Smooth muscle cell (in vitro differentiated cells): ENCODE results near the gene LONRF3. TPM values are rescaled to one million over a fixed set of nuclear protein-coding genes. Genes with fewer than 3 reads are reported as not detected.
A peak's percentile ranks its signal among the peaks of the same experiment; 100 is the strongest.

Source experiments
- DNase-seq: peaks from one replicate; lab custom pipeline; 2025; ENCODE audit not compliant: unreplicated experiment; lab: John Stamatoyannopoulos, UW
- H2AFZ ChIP-seq: fragments of 200-600 bp; sonication (generic); 2 replicates; pipeline ENCODE4 v1.6.0; 2016; ENCODE audit warnings: antibody characterized with exemption, low read depth, mild to moderate bottlenecking
- H3F3A ChIP-seq: fragments of 200-600 bp; sonication (generic); 2 replicates; pipeline ENCODE4 v1.6.0; 2017; ENCODE audit warnings: antibody characterized with exemption, low read depth
- H3K27ac ChIP-seq: fragments of 200-600 bp; sonication (generic); 2 replicates; pipeline ENCODE4 v1.5.1; 2016; ENCODE audit warnings: low read depth, mild to moderate bottlenecking
- H3K27me3 ChIP-seq: fragments of 200-600 bp; sonication (generic); 2 replicates; pipeline ENCODE4 v1.6.1; 2016; ENCODE audit warnings: low read depth, mild to moderate bottlenecking
- H3K36me3 ChIP-seq: fragments of 200-600 bp; sonication (generic); 2 replicates; pipeline ENCODE4 v1.5.1; 2016; ENCODE audit warnings: low read depth
- H3K4me1 ChIP-seq: fragments of 200-600 bp; sonication (generic); 2 replicates; pipeline ENCODE4 v1.5.1; 2016; ENCODE audit warnings: low read depth
- H3K4me2 ChIP-seq: fragments of 200-600 bp; sonication (generic); 2 replicates; pipeline ENCODE4 v1.6.0; 2016; ENCODE audit warnings: mild to moderate bottlenecking
- H3K4me3 ChIP-seq: fragments of 200-600 bp; sonication (generic); 2 replicates; pipeline ENCODE4 v1.5.1; 2016; ENCODE audit warnings: mild to moderate bottlenecking
- H3K79me2 ChIP-seq: fragments of 200-600 bp; sonication (generic); 2 replicates; pipeline ENCODE4 v1.6.0; 2016; ENCODE audit warnings: low read depth, mild to moderate bottlenecking
- H3K9ac ChIP-seq: fragments of 200-600 bp; sonication (generic); 2 replicates; pipeline ENCODE4 v1.6.0; 2016; ENCODE audit warnings: low read depth
- H3K9me3 ChIP-seq: fragments of 200-600 bp; sonication (generic); replicated peaks from 2 replicates; pipeline ENCODE4 v1.5.1; 2016; ENCODE audit warnings: low read depth
- H4K20me1 ChIP-seq: fragments of 200-600 bp; sonication (generic); 2 replicates; pipeline ENCODE4 v1.6.0; 2016; ENCODE audit warnings: low read depth
- WGBS: methylation state at CpG from one replicate; pipeline ENCODE4 v1.1.7; 2016; ENCODE audit warnings: low lambda C conversion rate; 5-methylcytosine and 5-hydroxymethylcytosine counted together
- polyA plus RNA-seq: library from polyadenylated mRNA; unstranded; fragments of >200 nt; fragmentation: Nextera tagmentation; extraction: Ambion mirVana; gene quantifications from 2 replicates; pipeline ENCODE4 v1.2.1, GENCODE V29; 2016
- total RNA-seq: library from RNA; depleted of rRNA; stranded (reverse); fragments of >200 nt; gene quantifications from 2 replicates; pipeline ENCODE4 v1.2.3, GENCODE V29; 2014
- TF ChIP-seq, protein P1 (sequence below): fragments of 200-600 bp; sonication (generic); IDR thresholded peaks from 2 replicates; pipeline ENCODE4 v1.5.1; 2017; ENCODE audit warnings: borderline replicate concordance, mild to moderate bottlenecking, antibody characterized with exemption; ENCODE audit not compliant: insufficient read depth, poor library complexity, severe bottlenecking

Gene LONRF3
- total and polyA plus RNA-seq, 2 experiments from 2014 or later = 0.36 TPM; not detected in 1

DNA sequence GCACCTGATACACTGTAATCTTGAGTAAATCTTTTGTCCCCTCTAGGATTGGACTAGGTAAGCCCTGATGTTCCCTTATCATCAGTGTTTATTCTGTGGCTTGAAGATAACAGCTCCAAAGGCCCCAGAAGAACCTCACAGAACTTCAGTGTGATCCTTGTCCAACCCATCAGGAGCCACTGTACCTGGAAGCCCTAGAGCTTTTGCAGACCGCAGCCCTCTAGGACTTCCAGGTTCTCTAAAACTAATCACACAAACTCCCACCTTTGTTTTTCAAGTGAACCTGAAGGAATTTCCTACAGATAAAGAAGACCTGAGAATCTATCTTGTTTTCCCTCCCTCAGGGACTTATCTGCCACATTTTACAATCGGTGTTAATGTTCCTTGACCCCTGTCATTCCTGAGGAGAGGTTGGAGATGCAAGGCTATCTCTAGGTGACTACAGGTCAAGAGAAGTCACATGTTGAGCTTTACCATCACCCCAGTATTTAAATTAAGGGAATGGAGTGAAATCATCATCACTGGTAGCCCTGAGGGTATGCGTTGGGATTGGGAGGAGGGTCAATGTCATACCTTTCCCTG is 32.9 kb downstream of the LONRF3 start:
- no peaks in the 10 kb centered on the region for H3K79me2 ChIP-seq
- TF ChIP-seq, protein P1, sequence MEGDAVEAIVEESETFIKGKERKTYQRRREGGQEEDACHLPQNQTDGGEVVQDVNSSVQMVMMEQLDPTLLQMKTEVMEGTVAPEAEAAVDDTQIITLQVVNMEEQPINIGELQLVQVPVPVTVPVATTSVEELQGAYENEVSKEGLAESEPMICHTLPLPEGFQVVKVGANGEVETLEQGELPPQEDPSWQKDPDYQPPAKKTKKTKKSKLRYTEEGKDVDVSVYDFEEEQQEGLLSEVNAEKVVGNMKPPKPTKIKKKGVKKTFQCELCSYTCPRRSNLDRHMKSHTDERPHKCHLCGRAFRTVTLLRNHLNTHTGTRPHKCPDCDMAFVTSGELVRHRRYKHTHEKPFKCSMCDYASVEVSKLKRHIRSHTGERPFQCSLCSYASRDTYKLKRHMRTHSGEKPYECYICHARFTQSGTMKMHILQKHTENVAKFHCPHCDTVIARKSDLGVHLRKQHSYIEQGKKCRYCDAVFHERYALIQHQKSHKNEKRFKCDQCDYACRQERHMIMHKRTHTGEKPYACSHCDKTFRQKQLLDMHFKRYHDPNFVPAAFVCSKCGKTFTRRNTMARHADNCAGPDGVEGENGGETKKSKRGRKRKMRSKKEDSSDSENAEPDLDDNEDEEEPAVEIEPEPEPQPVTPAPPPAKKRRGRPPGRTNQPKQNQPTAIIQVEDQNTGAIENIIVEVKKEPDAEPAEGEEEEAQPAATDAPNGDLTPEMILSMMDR = no peak
- no peaks in the 10 kb centered on the region for H3K4me1 ChIP-seq
- no peak for DNase-seq
- no peaks in the 10 kb centered on the region for H4K20me1 ChIP-seq
- no peaks in the 10 kb centered on the region for H3K9me3 ChIP-seq
- no peak overlapping the region for H3K4me2 ChIP-seq
- WGBS = 80% methylated on average over 3 of the region's 3 CpGs
- H3F3A ChIP-seq = no peaks in the 10 kb centered on the region
- H3K36me3 ChIP-seq = no peaks in the 10 kb centered on the region
- H2AFZ ChIP-seq = no peak overlapping the region
- H3K27ac ChIP-seq = no peak overlapping the region
- H3K4me3 ChIP-seq = no peak overlapping the region
- H3K9ac ChIP-seq = no peak overlapping the region
- H3K27me3 ChIP-seq = no peaks in the 10 kb centered on the region

DNA sequence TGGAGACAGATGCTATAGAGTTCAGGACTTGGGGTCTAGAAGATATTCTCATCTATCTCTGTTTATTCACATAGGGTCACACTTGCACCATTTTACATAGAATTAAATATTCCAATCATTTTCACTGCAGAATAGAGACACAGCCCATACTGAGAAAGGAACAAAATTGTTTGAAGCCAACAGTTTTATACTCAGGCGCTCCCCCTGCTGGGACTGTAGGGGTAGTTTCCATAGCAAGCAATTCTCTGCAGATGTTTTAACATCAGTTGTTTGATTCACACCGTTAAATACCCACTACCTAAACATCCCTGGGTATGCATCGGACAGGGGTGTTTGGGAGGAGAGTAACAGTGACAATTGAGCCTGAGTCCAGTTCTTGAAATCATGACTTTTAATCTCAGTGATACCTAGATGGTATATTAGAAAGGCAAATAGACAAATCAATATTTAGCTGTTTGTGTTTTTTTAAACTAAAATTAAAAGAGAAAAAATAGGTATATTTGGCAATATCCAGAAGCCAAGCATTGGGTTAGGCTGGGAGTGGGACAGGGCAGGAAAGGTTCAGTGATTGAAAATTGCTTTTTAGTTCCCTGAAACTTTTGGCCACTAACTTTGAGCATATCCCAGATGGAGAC is 33.8 kb downstream of the LONRF3 start:
- Histone ChIP-seq H3F3A (no peaks in the 10 kb centered on the region), H3K4me1 (no peaks in the 10 kb centered on the region), H3K36me3 (no peaks in the 10 kb centered on the region), H3K4me2 (no peak overlapping the region), H3K9ac (no peak overlapping the region), H2AFZ (no peak overlapping the region), H3K9me3 (no peaks in the 10 kb centered on the region), H3K79me2 (no peaks in the 10 kb centered on the region), H3K4me3 (no peak overlapping the region), H3K27ac (no peak overlapping the region), H4K20me1 (no peaks in the 10 kb centered on the region), H3K27me3 (no peaks in the 10 kb centered on the region)
- no peak for DNase-seq
- TF ChIP-seq, protein P1 = peak; percentile 57
- 27% methylated on average over 3 of the region's 3 CpGs for WGBS

DNA sequence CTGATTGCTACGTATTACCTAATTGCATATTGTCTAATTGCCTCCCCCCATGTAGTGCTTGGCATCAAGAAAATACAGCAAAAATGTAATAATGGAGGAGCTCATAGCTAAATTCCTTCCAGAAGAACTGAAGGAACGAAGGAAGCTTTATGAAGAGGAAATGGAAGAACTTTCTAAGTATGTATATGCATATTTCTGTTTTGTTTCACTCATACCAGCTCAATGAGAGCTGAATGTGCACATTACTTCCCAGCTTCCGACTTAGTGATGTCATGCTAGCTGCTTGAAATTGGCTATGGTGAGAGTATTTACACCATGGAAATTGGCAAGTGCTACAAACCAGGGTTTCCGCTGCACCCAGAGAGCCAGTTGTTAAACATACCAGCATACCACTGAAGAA is 34.7 kb downstream of the LONRF3 start:
- DNase-seq = no peak
- Histone ChIP-seq H4K20me1 (no peaks in the 10 kb centered on the region), H3K4me2 (no peak overlapping the region), H3K9me3 (no peaks in the 10 kb centered on the region), H3F3A (no peaks in the 10 kb centered on the region), H3K4me3 (no peak overlapping the region), H3K79me2 (no peaks in the 10 kb centered on the region), H2AFZ (no peak overlapping the region), H3K4me1 (no peaks in the 10 kb centered on the region), H3K9ac (no peak overlapping the region), H3K27me3 (no peaks in the 10 kb centered on the region), H3K27ac (no peak overlapping the region), H3K36me3 (no peaks in the 10 kb centered on the region)
- TF ChIP-seq, protein P1 = no peak
- 79% methylated on average over 4 of the region's 4 CpGs for WGBS

DNA sequence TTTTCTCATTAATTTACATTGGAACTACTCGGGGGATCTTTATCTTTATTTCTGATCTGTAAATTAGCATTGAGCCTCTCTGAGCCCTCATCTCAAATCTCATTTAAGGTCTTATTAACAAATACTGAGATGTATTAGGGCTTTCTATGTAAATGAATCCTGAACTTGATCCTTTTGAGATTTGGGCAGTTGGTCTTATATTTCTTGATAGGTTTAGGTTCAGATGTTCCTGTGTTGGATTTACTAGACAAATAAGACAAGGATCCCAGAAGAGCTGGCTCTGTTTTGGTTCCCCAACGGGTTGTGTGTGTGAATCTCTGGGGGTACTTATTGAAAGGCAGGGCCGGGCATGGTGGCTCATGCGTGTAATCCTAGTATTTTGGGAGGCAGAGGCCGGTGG is 36.1 kb downstream of the LONRF3 start:
- Histone ChIP-seq H3K27ac (no peak overlapping the region), H3K4me3 (no peak overlapping the region), H4K20me1 (no peaks in the 10 kb centered on the region), H3K9ac (no peak overlapping the region), H3K36me3 (no peaks in the 10 kb centered on the region), H3K27me3 (no peaks in the 10 kb centered on the region), H3F3A (no peaks in the 10 kb centered on the region), H3K4me2 (no peak overlapping the region), H3K79me2 (no peaks in the 10 kb centered on the region), H2AFZ (no peak overlapping the region), H3K9me3 (no peaks in the 10 kb centered on the region), H3K4me1 (no peaks in the 10 kb centered on the region)
- no peak for DNase-seq
- 78% methylated on average over 5 of the region's 5 CpGs for WGBS
- TF ChIP-seq, protein P1 = no peak
